SIG-M5 (cell line): ENCODE data around the gene ZNF652.
"Not testable (repeated sequence)": the region's sequence is repeated elsewhere in the genome, so short reads cannot be mapped to it uniquely, and the experiment has no call there.

Experiments used
- DNase-seq: peaks from one replicate; lab custom pipeline; 2025; lab: John Stamatoyannopoulos, UW

ZNF652 gene

DNA sequence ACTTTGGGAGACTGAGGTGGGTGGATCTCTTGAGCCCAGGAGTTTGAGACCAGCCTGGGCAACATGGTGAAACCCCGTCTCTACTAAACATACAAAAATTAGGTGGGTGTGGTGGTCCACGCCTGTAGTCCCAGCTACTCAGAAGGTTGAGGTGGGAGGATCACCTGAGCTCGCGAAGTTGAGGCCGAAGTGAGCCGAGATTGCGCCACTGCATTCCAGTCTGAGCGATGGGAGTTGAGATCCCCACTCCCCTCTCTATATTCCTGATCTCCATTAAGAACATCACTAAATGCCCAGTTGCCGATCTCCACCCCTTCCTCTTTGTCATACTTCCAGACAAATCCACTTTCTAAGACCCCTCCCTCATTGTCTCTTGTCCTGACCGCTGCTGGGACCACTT lies 24.3 kb upstream of the ZNF652 start:
- no peak for DNase-seq

DNA sequence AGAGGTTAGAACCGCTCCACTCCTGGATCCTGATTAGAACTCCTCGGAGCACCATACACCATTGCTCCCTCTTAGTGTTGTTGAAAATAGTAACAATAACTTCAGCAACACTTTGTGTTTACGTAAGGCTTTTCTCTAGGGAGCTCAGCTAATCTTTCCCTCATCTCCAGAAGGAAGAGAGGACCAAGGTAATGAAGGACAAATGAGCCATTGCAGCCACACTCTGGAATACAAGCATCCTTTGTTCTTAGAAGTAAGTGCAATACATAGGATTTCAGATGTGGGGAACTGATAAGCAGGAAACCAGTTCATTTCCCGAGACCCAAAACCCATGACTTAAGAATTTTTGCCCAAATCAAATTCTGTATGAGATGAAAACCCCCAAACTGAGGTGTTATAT lies 22.9 kb upstream of the ZNF652 start:
- DNase-seq, result no peak

DNA sequence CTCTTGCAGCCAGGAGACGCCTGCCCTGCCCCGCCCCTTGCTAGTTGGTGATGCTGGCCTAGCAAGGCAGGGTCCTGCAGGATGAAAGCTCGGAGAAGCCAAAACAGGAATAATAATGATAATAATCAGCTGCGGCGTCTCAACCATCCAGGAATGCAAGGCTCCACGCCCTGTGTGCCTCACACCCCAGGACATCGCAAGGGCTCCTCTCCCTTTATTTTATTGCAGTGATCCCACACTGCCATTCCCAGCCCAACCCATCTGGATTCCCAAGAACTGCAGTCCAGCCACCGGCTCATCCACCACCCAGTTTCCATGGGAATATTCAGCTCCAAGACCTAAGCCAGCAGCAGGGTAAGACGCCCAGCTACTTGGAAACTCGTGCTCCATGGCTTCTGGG lies 21.0 kb upstream of the ZNF652 start:
- no peak for DNase-seq

DNA sequence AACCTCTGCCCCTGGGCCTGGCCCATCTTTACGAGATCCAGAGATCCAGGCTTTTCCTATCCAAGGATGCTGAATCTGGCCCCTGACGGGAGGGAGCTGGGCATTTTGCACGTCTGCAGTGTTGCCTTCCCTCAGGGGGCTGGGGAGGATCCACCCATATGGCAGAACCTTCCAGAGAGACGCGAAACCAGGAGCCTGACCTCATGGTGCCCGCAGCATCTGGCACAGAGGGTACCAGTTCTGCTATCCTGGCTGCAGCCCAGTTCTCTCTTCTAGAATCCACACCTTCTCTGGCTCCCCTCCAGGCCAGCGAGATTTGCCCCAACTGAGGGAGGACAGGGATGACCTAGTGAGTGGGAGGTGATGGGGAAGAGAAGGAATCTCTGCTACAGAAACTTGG lies 20.5 kb upstream of the ZNF652 start:
- no peak for DNase-seq

DNA sequence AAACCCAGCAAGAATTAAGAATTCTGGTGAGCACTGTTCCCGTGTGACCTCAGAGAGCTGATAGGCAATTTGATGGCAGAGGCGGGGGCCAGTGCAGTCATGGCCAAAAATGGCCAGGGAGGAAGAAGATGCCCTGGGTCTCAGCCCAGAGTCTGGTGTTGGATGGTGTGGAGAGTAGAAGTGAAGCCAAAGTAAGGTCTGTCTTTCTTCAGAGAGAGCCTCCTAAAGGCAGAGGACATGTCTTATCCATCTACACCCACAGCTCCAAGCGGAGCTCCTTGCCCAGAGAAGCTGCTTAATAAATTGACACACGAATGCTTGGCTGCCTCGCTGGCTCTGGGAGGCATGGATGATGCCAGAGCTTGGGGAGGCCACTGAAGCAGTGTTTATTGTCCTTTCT lies 19.7 kb upstream of the ZNF652 start:
- no peak for DNase-seq

DNA sequence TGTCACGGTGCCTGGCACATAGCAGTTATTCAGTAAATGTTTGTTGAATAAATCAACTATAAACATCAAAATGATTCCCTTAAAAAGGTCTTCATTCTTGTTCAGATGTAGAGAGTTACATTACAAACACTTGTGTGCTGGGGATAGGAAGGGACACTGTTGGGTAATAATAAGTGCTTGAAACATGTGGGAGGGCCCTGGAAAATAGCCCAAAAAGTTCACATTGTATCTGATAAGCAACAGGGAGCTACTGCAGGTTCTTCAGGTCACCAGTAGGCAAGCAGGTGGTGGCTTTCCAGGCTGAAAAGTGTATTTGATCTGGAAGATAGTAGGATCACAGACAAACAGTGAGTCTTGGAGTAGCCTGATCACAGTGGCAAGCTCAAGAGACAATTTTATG lies 19.0 kb upstream of the ZNF652 start:
- no peak for DNase-seq

DNA sequence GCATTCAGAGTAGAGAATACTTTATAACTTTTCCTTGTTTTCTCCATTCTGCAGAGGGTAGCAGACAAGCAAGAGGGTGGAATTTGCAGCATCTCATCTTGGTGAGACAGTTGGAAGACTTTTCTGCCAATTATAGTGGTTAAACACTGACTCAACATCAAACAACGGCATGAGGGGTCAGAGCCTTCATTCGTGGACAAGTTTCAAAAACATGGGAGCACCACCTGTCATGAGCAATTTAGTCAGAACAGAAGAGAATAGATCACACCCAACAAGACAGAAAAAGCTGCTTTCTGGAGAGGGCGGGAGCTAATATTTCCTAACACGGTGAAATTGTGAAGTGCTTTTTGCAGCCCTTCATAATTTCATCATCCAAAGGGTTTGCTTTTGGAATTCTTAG lies 17.9 kb upstream of the ZNF652 start:
- DNase-seq, result no peak

DNA sequence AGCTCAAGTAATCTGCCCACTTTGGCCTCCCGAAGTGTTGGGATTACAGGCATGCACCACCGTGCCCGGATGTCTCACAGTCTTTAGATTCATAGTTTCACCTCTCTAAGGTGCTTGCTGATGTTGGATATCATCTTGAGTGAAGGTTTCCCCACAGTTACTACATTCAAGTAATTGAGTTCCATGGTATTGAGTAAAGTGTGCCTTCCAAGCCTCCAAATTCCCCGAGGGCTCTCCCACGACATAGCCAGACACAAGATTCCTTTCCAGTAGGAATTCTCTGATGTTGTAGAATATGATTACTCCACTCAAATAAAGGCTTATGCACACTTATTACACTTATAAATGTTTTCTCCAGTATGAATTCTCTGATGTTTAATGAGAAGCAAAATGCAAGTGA lies 16.3 kb upstream of the ZNF652 start:
- DNase-seq, result no peak

DNA sequence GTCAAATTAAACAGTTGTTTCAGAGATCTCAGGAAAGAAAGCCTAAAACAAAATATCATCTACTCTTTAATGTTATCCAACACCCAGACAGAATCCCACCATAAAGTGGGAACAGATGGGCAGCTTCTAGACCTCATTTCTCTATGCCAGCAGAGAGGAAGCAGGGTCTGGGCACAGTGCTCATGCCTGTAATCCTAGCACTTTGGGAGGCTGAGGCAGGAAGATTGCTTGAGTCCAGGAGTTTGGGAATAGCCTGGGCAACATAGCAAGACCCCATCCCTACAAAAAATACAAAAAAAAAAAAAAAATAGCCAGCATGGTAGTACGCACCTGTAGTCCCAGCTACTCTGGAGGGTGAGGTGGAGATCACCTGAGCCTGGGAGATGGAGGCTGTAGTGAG lies 13.5 kb upstream of the ZNF652 start:
- no peak for DNase-seq

DNA sequence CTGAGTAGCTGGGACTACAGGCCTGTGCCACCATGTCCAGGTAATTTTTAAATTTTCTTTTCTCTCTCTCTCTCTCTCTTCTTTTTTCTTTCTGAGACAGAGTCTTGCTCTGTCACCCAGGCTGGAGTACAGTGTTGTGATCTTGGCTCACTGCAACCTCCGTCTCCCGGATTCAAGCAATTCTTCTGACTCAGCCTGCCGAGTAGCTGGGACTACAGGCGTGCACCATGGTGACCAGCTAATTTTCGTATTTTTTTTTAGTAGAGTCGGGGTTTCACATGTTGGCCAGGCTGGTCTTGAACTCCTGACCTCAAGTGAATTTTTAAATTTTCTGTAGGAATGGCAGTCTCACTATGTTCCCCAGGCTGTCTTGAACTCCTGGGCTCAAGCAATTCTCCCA lies 11.1 kb upstream of the ZNF652 start:
- DNase-seq, result no peak

DNA sequence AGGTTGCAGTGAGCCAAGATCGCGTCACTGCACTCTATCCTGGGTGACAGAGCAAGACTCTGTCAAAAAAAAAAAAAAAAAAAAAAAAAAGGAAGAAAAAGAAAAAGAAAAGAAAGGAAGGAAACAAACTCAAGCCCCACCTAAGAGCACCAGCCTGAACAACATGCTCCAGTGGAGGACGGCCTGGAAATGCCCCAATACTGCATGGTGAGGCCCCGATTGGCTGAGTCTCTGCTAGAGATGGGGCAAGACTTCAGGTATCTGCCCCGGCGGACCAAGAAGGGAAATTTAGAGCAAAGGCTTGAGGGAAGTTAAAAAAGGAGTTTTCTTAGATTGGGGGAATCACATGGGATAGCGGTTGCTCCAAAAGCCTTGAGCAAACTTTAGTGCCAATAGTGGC lies 10.4 kb upstream of the ZNF652 start:
- no peak for DNase-seq

DNA sequence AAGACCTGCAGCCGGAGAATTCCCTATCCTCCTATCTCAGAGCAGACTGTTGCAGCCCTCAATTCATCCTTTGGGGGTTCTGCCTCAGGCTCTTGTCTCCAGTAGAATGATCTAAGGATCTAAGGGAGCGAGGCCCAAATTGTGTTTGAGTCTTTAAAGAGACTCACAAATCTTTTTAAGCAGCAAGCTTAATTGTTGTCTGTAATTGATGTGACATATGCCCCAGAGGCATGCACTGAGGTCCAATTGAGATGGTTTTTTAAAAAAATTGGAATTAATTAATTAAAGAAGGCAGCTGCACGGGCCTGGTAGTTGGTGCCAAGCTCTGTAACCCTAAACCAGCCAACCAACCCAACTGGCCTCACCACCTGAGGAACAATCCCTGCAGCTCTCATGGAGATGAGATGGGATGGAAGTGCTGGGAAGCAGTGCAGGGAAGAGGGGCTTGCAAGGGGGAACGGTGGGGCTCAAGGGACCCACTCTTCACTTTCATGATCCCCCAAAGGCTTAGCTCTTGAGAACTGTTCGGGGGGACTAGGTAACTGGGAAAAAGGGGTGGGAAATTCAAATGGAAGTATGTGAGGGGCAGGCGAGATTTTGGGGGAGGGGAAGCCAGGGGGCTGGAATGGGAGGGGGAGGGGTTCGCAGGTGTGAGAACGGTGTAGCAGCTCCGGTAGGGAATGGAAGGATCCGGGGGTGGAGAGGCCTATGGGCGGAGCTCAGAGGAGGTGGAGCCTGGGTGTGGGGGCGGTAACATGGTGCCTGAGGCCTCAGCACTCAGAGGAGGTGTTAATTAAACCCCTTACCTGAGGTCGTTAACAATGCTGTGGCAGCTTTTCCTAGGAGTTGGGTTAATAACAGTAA lies 9.2 kb upstream of the ZNF652 start:
- DNase-seq, result no peak

DNA sequence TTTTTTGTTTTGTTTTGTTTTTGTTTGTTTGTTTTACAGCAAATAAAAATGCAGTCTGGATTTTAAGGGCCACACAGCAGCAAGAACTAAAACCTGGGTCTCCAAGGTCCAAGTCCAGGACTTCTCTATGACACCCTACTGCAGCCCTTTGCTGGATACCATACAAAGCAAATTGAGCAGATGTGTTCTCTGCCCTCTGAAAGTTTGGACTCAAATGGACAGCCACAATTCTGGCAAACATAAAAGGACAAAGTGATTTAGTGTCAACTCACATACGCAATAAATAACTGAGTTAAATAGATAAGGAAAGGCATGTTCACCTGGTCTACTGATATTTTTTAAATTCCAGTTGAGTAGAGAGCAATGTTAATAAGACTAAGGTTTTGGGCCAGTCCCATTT lies 7.7 kb upstream of the ZNF652 start:
- no peak for DNase-seq

DNA sequence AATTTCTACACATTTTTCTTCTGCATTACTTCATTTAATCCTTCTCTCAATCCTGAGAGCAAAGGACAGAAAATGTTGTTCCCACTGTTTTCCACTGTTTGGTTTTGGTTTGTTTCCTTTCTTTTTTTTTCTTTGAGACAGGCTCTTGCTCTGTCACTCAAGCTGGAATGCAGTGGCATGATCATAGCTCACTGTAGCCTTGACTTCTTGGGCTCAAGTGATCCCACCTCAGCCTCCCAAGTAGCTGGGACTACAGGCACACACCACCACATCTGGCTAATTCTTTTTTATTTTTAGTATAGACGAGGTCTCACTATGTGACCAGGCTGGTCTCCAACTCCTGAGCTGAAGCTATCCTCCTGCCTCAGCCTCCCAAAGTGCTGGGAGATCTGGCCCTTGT lies 7.0 kb upstream of the ZNF652 start:
- no peak for DNase-seq

DNA sequence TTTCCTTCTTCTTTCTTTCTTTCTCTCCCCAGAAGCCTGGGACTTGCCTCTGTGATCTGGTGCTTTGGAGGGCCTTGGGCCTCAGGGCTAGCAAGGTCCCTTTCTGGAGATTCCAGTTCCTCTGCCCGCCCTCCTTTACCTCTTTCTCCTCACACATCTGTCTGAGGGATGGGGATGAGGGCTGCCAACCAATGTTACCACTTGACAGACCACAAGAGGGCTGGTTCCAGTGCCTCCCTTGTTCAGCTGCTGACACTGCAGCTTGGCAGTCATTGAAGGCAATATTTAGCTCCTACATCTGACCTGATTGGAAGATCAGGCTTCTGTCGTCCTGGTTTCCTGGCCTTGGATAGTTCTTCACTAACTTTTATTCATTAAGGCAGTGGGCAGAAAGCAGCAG lies 3.6 kb upstream of the ZNF652 start:
- no peak for DNase-seq

DNA sequence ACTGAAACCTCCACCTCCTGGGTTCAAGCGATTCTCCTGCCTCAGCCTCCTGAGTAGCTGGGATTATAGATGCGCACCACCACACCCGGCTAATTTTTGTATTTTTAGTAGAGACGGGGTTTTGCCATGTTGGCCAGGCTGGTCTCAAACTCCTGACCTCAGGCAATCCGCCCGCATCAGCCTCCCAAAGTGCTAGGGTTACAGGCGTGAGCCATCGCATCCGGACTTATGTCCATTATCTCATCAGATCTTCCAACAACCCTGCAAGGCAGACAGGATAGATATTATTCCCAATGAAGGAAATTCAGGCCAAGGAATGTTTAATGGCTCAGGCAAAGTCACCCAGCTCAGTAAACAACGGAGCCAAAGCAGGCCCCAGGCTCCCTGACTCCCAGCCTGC lies 3.1 kb upstream of the ZNF652 start:
- not testable (repeated sequence) for DNase-seq

DNA sequence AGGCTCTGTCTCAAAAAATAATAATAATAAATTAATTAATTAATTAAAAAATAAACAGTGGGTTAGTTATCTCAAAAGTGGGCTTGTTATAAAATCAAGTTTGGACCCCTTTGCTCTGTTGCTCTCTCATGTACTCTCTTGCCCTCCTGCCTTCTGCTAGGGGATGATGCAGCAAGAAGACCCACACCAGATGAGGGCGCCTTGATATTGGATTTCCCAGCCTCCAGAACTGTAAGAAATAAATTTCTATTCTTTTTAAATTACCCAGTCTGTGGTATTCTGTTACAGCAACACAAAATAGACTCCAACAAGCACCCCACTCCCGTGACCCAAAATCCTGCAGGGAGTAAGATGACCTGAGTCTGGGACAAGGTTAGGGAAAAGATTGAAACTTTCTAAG lies 2.1 kb upstream of the ZNF652 start:
- DNase-seq, result no peak

DNA sequence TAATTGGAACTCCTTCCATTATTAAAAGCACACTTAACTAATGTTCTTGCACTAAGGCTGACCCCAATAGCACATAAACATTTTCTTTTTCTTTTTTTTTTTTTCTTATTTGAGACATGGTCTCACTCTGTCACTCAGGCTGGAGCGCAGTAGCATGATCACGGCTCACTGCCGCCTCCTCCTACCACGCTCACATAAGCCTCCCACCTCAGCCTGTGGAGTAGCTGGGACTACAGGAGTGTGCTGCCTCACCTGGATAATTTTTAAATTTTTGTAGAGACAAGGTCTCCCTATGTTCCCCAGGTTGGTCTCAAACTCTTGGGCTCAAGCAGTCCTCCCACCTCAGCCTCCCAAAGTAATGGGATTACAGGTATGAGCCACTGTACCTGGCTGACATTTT lies 1.2 kb upstream of the ZNF652 start:
- no peak for DNase-seq

DNA sequence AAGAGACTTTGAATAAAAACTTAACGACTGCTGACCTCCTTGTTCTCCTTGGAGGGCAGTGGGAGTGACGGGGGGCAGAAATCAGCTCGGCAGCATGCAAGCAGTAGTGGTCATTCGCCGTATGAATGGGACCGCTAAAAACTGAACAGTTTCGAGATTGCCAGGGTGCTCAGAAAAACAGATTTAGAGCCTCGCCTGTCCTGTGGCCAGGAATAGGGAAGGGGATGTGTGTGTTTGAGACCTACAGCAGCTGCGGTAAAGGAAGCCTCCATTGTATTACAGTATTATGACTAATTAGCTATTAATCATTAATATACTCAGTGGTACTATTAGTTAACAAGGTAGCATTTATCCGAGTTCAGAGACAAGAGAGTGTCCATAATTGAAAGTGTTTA lies 670 bp upstream of the ZNF652 start:
- no peak for DNase-seq

DNA sequence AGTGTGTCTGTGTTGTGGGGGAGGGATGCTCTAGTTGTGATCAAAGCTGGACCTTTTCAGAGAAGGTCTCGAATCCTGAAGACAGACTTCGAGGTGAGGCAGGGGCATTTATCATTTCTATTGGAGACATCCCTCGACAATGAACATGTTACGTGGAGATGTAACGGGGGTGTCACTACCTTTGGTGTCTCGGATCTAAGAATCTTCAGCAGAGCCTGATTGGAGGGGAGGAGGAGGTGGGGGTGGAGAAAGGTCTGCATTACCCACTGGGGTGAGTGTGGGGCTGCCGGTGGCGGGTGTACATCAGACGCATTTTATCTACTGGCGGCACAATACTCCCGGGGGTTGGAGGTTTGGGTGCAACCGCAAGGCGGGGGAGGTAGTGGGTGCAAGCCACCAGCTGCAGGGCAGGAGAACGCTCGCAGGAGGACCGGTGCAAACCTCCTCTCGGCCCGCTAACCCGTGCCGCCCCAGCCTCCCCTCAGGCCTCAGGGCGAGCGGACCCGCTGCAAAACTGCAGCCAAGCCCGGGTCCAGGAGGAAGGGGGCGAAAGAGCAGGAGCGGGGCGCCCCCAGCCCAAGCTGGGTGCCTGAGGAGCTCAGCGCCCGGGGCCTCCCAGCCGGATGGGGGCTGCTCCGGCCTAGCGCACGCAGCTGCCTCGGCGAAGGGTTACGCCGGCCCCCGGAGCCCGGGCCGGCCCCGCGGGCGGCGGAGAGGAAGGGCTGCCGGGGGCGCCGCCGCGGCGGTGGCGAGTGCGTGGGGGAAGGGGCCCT lies 735 bp downstream of the ZNF652 start:
- DNase-seq, result no peak

DNA sequence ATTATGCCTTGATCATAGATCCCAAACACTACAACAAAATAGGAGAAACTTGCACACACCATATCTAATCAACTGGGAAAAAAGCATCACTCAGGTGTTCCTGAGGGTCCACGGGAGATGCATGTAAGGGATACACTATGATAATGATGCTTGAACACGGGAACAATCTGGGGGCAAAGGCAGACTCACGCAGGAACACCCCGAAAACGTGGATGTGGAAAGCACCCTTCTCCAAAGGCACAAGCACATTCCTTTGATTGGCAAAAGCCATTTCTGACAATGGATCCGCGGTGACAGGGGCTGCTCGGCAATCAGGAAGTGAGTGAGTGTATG lies 1.3 kb downstream of the ZNF652 start:
- DNase-seq, result no peak

DNA sequence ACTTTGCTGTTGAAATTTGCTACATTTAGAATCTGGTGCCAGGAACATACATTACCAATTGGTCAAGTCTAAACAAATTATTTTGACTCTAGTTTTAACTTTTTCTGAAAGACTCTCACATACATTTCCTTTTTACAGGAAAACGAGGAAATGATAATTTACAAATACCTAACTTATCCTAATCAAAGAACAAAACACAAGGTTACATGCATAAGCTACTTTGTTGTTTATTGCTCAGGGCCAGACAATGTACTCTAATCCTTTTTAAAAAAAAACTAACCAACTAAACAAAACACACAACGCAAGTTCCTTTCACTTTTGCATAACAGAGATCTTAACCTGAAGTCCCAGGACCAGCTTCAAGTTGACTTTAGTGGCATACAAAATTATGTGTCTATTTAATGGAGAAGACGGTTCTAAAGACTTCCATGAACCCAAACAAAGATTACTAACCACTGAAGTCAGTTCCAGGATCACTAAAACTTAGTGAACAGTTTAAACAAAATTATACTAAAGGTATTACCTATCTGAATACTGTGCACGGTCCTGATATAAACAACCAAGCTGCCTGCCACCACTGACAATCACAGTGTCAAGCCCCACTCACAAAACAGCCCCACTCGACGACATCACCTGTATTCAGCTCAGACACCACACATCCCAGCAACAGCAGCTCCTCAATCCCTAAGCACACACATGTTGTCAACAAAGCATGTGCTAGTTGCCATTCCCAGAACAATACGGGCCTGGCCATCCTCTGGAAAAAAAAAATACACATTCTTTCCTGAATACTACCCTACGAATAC lies 1.9 kb downstream of the ZNF652 start:
- DNase-seq, result no peak

DNA sequence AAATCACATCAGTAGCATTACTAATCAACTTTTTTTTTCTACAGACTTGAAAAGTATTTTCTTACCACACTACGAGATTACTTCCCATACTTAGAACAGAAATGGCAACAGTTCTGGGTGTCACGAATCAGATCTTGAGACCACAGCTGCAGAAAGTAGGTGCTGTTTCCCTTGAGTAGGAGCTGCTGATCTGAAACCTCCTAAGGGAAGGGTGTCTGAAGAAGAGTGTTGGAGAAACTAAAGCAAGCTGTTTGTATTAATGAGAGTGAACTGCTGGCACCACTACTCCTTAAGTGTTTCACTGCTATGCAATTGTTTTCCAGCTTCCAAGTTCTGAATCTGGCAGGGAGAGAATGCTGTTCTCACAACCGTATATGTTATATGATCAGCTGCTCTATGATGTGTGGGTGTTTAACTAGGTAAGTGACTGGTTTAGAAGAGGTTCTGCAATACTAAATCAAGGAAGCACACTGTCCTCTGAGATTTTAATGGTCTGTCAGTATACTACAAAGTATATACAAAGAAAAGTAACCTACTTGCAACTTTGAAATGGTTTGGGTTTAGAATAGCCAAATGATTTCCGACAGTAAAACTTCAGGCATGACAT lies 3.3 kb downstream of the ZNF652 start:
- no peak for DNase-seq
